Measurements from ENCODE around the gene HSFX2.
"Not testable (repeated sequence)": the region's sequence is repeated elsewhere in the genome, so short reads cannot be mapped to it uniquely, and the experiment has no call there.

HSFX2 gene

GRCh38 chrX:149628280-149628679 lies 33.2 kb upstream of the HSFX2 start:
- H3K36me3 ChIP-seq (ENCODE audit: control insufficient read depth, insufficient read depth, low read length), result no peaks in the 10 kb centered on the region
- no peaks in the 10 kb centered on the region for H3K9me3 ChIP-seq (ENCODE audit: control insufficient read depth, low read length)
- H3K4me3 ChIP-seq (ENCODE audit: low read length), result no peak overlapping the region
- H3K27me3 ChIP-seq (ENCODE audit: control insufficient read depth, insufficient read depth, low read length), result no peaks in the 10 kb centered on the region
- H3K4me1 ChIP-seq (ENCODE audit: control insufficient read depth, insufficient read depth, low read length), result peaks cover 18% of the 10 kb centered on the region
- no peak overlapping the region for H3K9ac ChIP-seq (ENCODE audit: low read length)

GRCh38 chrX:149626829-149627228 lies 31.7 kb upstream of the HSFX2 start:
- H3K36me3 ChIP-seq (ENCODE audit: control insufficient read depth, insufficient read depth, low read length); H3K9me3 ChIP-seq (ENCODE audit: control insufficient read depth, low read length); H3K9ac ChIP-seq (ENCODE audit: low read length); H3K4me3 ChIP-seq (ENCODE audit: low read length); H3K27me3 ChIP-seq (ENCODE audit: control insufficient read depth, insufficient read depth, low read length): not testable (repeated sequence)
- H3K4me1 ChIP-seq (ENCODE audit: control insufficient read depth, insufficient read depth, low read length), result peaks cover 18% of the 10 kb centered on the region

GRCh38 chrX:149619662-149620061 lies 24.5 kb upstream of the HSFX2 start:
- not testable (repeated sequence) for H3K9ac ChIP-seq (ENCODE audit: low read length); H3K4me1 ChIP-seq (ENCODE audit: control insufficient read depth, insufficient read depth, low read length); H3K4me3 ChIP-seq (ENCODE audit: low read length); H3K36me3 ChIP-seq (ENCODE audit: control insufficient read depth, insufficient read depth, low read length); H3K27me3 ChIP-seq (ENCODE audit: control insufficient read depth, insufficient read depth, low read length); H3K9me3 ChIP-seq (ENCODE audit: control insufficient read depth, low read length)

GRCh38 chrX:149618871-149619270 lies 23.8 kb upstream of the HSFX2 start:
- Histone ChIP-seq H3K9me3 (ENCODE audit: control insufficient read depth, low read length) (no peaks in the 10 kb centered on the region), H3K4me3 (ENCODE audit: low read length) (no peak overlapping the region), H3K27me3 (ENCODE audit: control insufficient read depth, insufficient read depth, low read length) (no peaks in the 10 kb centered on the region), H3K9ac (ENCODE audit: low read length) (no peak overlapping the region), H3K4me1 (ENCODE audit: control insufficient read depth, insufficient read depth, low read length) (no peaks in the 10 kb centered on the region), H3K36me3 (ENCODE audit: control insufficient read depth, insufficient read depth, low read length) (no peaks in the 10 kb centered on the region)

- no peaks in the 10 kb centered on the region for H3K27me3 ChIP-seq (ENCODE audit: control insufficient read depth, insufficient read depth, low read length)
- H3K9ac ChIP-seq (ENCODE audit: low read length), result no peak overlapping the region
- H3K9me3 ChIP-seq (ENCODE audit: control insufficient read depth, low read length), result no peaks in the 10 kb centered on the region
- H3K4me3 ChIP-seq (ENCODE audit: low read length), result no peak overlapping the region
- no peaks in the 10 kb centered on the region for H3K4me1 ChIP-seq (ENCODE audit: control insufficient read depth, insufficient read depth, low read length)
- no peaks in the 10 kb centered on the region for H3K36me3 ChIP-seq (ENCODE audit: control insufficient read depth, insufficient read depth, low read length)
Measured at GRCh38 chrX:149611623-149612175, 16.6 kb upstream of the HSFX2 start.

GRCh38 chrX:149610511-149610910 lies 15.4 kb upstream of the HSFX2 start:
- Histone ChIP-seq H3K27me3 (ENCODE audit: control insufficient read depth, insufficient read depth, low read length) (no peaks in the 10 kb centered on the region), H3K9ac (ENCODE audit: low read length) (no peak overlapping the region), H3K9me3 (ENCODE audit: control insufficient read depth, low read length) (no peaks in the 10 kb centered on the region), H3K4me3 (ENCODE audit: low read length) (no peak overlapping the region), H3K36me3 (ENCODE audit: control insufficient read depth, insufficient read depth, low read length) (no peaks in the 10 kb centered on the region), H3K4me1 (ENCODE audit: control insufficient read depth, insufficient read depth, low read length) (no peaks in the 10 kb centered on the region)

GRCh38 chrX:149607699-149608098 lies 12.6 kb upstream of the HSFX2 start:
- no peak overlapping the region for H3K9ac ChIP-seq (ENCODE audit: low read length)
- no peaks in the 10 kb centered on the region for H3K36me3 ChIP-seq (ENCODE audit: control insufficient read depth, insufficient read depth, low read length)
- H3K9me3 ChIP-seq (ENCODE audit: control insufficient read depth, low read length), result no peaks in the 10 kb centered on the region
- H3K4me1 ChIP-seq (ENCODE audit: control insufficient read depth, insufficient read depth, low read length), result no peaks in the 10 kb centered on the region
- no peaks in the 10 kb centered on the region for H3K27me3 ChIP-seq (ENCODE audit: control insufficient read depth, insufficient read depth, low read length)
- no peak overlapping the region for H3K4me3 ChIP-seq (ENCODE audit: low read length)

- H3K4me3 ChIP-seq (ENCODE audit: low read length); H3K4me1 ChIP-seq (ENCODE audit: control insufficient read depth, insufficient read depth, low read length); H3K9ac ChIP-seq (ENCODE audit: low read length); H3K9me3 ChIP-seq (ENCODE audit: control insufficient read depth, low read length); H3K27me3 ChIP-seq (ENCODE audit: control insufficient read depth, insufficient read depth, low read length); H3K36me3 ChIP-seq (ENCODE audit: control insufficient read depth, insufficient read depth, low read length): not testable (repeated sequence)
Measured at GRCh38 chrX:149605248-149605885, 10.3 kb upstream of the HSFX2 start.

GRCh38 chrX:149598603-149599002 lies 3.5 kb upstream of the HSFX2 start:
- H3K4me3 ChIP-seq (ENCODE audit: low read length); H3K27me3 ChIP-seq (ENCODE audit: control insufficient read depth, insufficient read depth, low read length); H3K9ac ChIP-seq (ENCODE audit: low read length); H3K9me3 ChIP-seq (ENCODE audit: control insufficient read depth, low read length); H3K36me3 ChIP-seq (ENCODE audit: control insufficient read depth, insufficient read depth, low read length); H3K4me1 ChIP-seq (ENCODE audit: control insufficient read depth, insufficient read depth, low read length): not testable (repeated sequence)

GRCh38 chrX:149595943-149596342 lies 829 bp upstream of the HSFX2 start:
- H3K4me1 ChIP-seq (ENCODE audit: control insufficient read depth, insufficient read depth, low read length); H3K9me3 ChIP-seq (ENCODE audit: control insufficient read depth, low read length); H3K4me3 ChIP-seq (ENCODE audit: low read length); H3K27me3 ChIP-seq (ENCODE audit: control insufficient read depth, insufficient read depth, low read length); H3K36me3 ChIP-seq (ENCODE audit: control insufficient read depth, insufficient read depth, low read length); H3K9ac ChIP-seq (ENCODE audit: low read length): not testable (repeated sequence)

GRCh38 chrX:149590993-149591392 lies 4.1 kb downstream of the HSFX2 start:
- H3K36me3 ChIP-seq (ENCODE audit: control insufficient read depth, insufficient read depth, low read length); H3K4me3 ChIP-seq (ENCODE audit: low read length); H3K9me3 ChIP-seq (ENCODE audit: control insufficient read depth, low read length); H3K4me1 ChIP-seq (ENCODE audit: control insufficient read depth, insufficient read depth, low read length); H3K27me3 ChIP-seq (ENCODE audit: control insufficient read depth, insufficient read depth, low read length); H3K9ac ChIP-seq (ENCODE audit: low read length): not testable (repeated sequence)

GRCh38 chrX:149587359-149587758 lies 7.8 kb downstream of the HSFX2 start, which contains the start of gene MAGEA9B:
Gene MAGEA9B (minus strand): TSS chrX:149587459. CDS start chrX:149583179, 4,280 bp downstream.
- H3K9me3 ChIP-seq (ENCODE audit: control insufficient read depth, low read length); H3K4me3 ChIP-seq (ENCODE audit: low read length); H3K27me3 ChIP-seq (ENCODE audit: control insufficient read depth, insufficient read depth, low read length); H3K9ac ChIP-seq (ENCODE audit: low read length); H3K36me3 ChIP-seq (ENCODE audit: control insufficient read depth, insufficient read depth, low read length); H3K4me1 ChIP-seq (ENCODE audit: control insufficient read depth, insufficient read depth, low read length): not testable (repeated sequence)

- H3K9me3 ChIP-seq (ENCODE audit: control insufficient read depth, low read length); H3K4me1 ChIP-seq (ENCODE audit: control insufficient read depth, insufficient read depth, low read length); H3K9ac ChIP-seq (ENCODE audit: low read length); H3K36me3 ChIP-seq (ENCODE audit: control insufficient read depth, insufficient read depth, low read length); H3K4me3 ChIP-seq (ENCODE audit: low read length); H3K27me3 ChIP-seq (ENCODE audit: control insufficient read depth, insufficient read depth, low read length): not testable (repeated sequence)
Measured at GRCh38 chrX:149585631-149586030, 9.5 kb downstream of the HSFX2 start.
